OCI-LY7 (cell line): ENCODE data around the gene MCUR1.

ENCODE experiments used
- CTCF ChIP-seq: fragments of 200-600 bp; sonication (generic); conservative IDR thresholded peaks from 2 replicates; pipeline ENCODE4 v1.5.1; 2014; ENCODE audit warnings: mild to moderate bottlenecking, antibody characterized with exemption, low read length, moderate library complexity, mixed read lengths
- EZH2phosphoT487 ChIP-seq: fragments of 200-600 bp; sonication (generic); IDR thresholded peaks from 2 replicates; pipeline ENCODE4 v1.6.1; 2018; ENCODE audit warnings: low read depth, borderline replicate concordance, mild to moderate bottlenecking, mixed run types, antibody characterized with exemption, low read length, moderate library complexity, mixed read lengths

GRCh38 chr6:13789746-13790145, 24.6 kb downstream of the MCUR1 start:
- TF ChIP-seq CTCF = no peak
- TF ChIP-seq EZH2phosphoT487 = no peak
